ENCODE measurements around the gene TLN1. TPM values are rescaled to one million over a fixed set of nuclear protein-coding genes. Genes with fewer than 3 reads are reported as not detected.

TLN1 gene
- total and polyA plus RNA-seq, 2 experiments from 2014 or later, result 21.5 to 120 TPM

- no peaks in the 10 kb centered on the region for H3K27me3 ChIP-seq (ENCODE audit: insufficient read depth)
- no peak overlapping the region for H3K4me3 ChIP-seq
- peaks cover 26% of the 10 kb centered on the region for H3K36me3 ChIP-seq (ENCODE audit: insufficient read depth)
- no peak for TF ChIP-seq ETS1 (IDR thresholded peaks at IDR 0.05)
- no peak for TF ChIP-seq POLR2AphosphoS5 (IDR thresholded peaks at IDR 0.05; ENCODE audit: low read depth)
- TF ChIP-seq REST (IDR thresholded peaks at IDR 0.05; ENCODE audit: unreplicated experiment), result no peak
- no peak for TF ChIP-seq JUNB (IDR thresholded peaks at IDR 0.05; ENCODE audit: unreplicated experiment)
- no peak for TF ChIP-seq ZNF462 (CRISPR knock-in tag; IDR thresholded peaks at IDR 0.05)
- TF ChIP-seq NANOG (IDR thresholded peaks at IDR 0.05; ENCODE audit: borderline replicate concordance), result no peak
- no peak for TF ChIP-seq ZNF114 (CRISPR knock-in tag; IDR thresholded peaks at IDR 0.05)
- no peak for TF ChIP-seq CTCF (conservative IDR thresholded peaks at IDR 0.05; ENCODE audit: low read depth in 2 of 2)
- TF ChIP-seq EZH2phosphoT487 (IDR thresholded peaks at IDR 0.05; ENCODE audit: unreplicated experiment), result no peak
- H3K79me2 ChIP-seq (replicated peaks; ENCODE audit: insufficient read depth), result peaks cover 22% of the 10 kb centered on the region
- H3K4me2 ChIP-seq, result no peak overlapping the region
- DNase-seq (ENCODE audit: low spot score) (no peak), ATAC-seq (no peak)
- Mint-ChIP-seq H3K27me3 (ENCODE audit: insufficient read depth, low read depth, poor library complexity) (peaks cover 5% of the 10 kb centered on the region), H3K36me3 (ENCODE audit: low read depth) (peaks cover 69% of the 10 kb centered on the region), H3K9me3 (no peaks in the 10 kb centered on the region), H3K27ac (no peak overlapping the region), H3K4me3 (no peak overlapping the region), H3K4me1 (peaks cover 37% of the 10 kb centered on the region)
- H3F3A ChIP-seq (replicated peaks; ENCODE audit: low read depth), result peaks cover 18% of the 10 kb centered on the region
- H3K4me1 ChIP-seq (ENCODE audit: insufficient read depth), result peaks cover 25% of the 10 kb centered on the region
- no peak overlapping the region for H3K27ac ChIP-seq (ENCODE audit: low read depth)
- H2AFZ ChIP-seq, result no peak overlapping the region
- no peaks in the 10 kb centered on the region for H3K9me2 ChIP-seq (ENCODE audit: insufficient read depth)
- peaks cover 9% of the 10 kb centered on the region for H4K20me1 ChIP-seq (replicated peaks; ENCODE audit: insufficient read depth)
Observed at GRCh38 chr9:35685506-35685905, 46.5 kb downstream of the TLN1 start.
